H4 (cell line): ENCODE measurements around the gene SND1. TPM values are rescaled to one million over a fixed set of nuclear protein-coding genes. Genes with fewer than 3 reads are reported as not detected.
A peak's percentile ranks its signal among the peaks of the same experiment; 100 is the strongest.

Experiments used
- DNase-seq: peaks from one replicate; pipeline ENCODE4 v3.0.0-alpha.2; 2015; ENCODE audit warnings: low spot score
- total RNA-seq: library from RNA; depleted of rRNA; stranded (reverse); fragments of >200 nt; shearing (Covaris generic); gene quantifications from 2 replicates; pipeline ENCODE4 v1.2.3, GENCODE V29; 2014

Gene SND1
- total RNA-seq, 1 experiment from 2014 or later: 153 TPM

- DNase-seq: no peak
Observed at GRCh38 chr7:127766831-127767459, 115.0 kb downstream of the SND1 start.

- no peak for DNase-seq
Observed at GRCh38 chr7:127768241-127768640, 116.2 kb downstream of the SND1 start.

GRCh38 chr7:127769137-127769536 lies 117.1 kb downstream of the SND1 start:
- no peak for DNase-seq

GRCh38 chr7:127769696-127770400 lies 117.9 kb downstream of the SND1 start:
- no peak for DNase-seq

- no peak for DNase-seq
Observed at GRCh38 chr7:127770885-127771284, 118.9 kb downstream of the SND1 start.

- no peak for DNase-seq
Observed at GRCh38 chr7:127771707-127772106, 119.7 kb downstream of the SND1 start.

- DNase-seq: peak; percentile 81
Observed at GRCh38 chr7:127776776-127777386, 124.9 kb downstream of the SND1 start.

- DNase-seq: no peak
Observed at GRCh38 chr7:127780489-127780888, 128.5 kb downstream of the SND1 start.

GRCh38 chr7:127781081-127781480 lies 129.1 kb downstream of the SND1 start:
- no peak for DNase-seq

GRCh38 chr7:127782075-127782474 lies 130.1 kb downstream of the SND1 start:
- no peak for DNase-seq

GRCh38 chr7:127782654-127783559 lies 130.9 kb downstream of the SND1 start:
- DNase-seq: no peak

GRCh38 chr7:127786184-127786583 lies 134.2 kb downstream of the SND1 start:
- no peak for DNase-seq

- no peak for DNase-seq
Observed at GRCh38 chr7:127789031-127789430, 137.0 kb downstream of the SND1 start.

GRCh38 chr7:127791446-127792189 lies 139.6 kb downstream of the SND1 start:
- DNase-seq: no peak

GRCh38 chr7:127792528-127793342 lies 140.7 kb downstream of the SND1 start:
- DNase-seq: peak; percentile 36

- no peak for DNase-seq
Observed at GRCh38 chr7:127793582-127793981, 141.6 kb downstream of the SND1 start.

GRCh38 chr7:127794136-127794535 lies 142.1 kb downstream of the SND1 start:
- no peak for DNase-seq

- DNase-seq: no peak
Observed at GRCh38 chr7:127794551-127794950, 142.6 kb downstream of the SND1 start.

GRCh38 chr7:127798023-127798422 lies 146.0 kb downstream of the SND1 start:
- DNase-seq: no peak

- DNase-seq: no peak
Observed at GRCh38 chr7:127798769-127799372, 146.9 kb downstream of the SND1 start.
